Activated T-helper 17 cell treated with anti-CD3 and anti-CD28 coated beads, Interleukin-2, amount 50 U/mL, for 72 hours (primary cell): ENCODE results near the gene SUSD1. TPM values are rescaled to one million over a fixed set of nuclear protein-coding genes. Genes with fewer than 3 reads are reported as not detected.

Experiments used
- ATAC-seq: fragments of 150-1000 bp; cut with Tn5 transposase; replicated peaks from 2 replicates; pipeline ENCODE4 v1.10.0; 2021; ENCODE audit warnings: mild to moderate bottlenecking, moderate library complexity
- H3K27ac Mint-ChIP-seq: one replicate; pipeline ENCODE4 v1.8.0; 2022; ENCODE audit warnings: mixed read lengths
- H3K27me3 Mint-ChIP-seq: one replicate; pipeline ENCODE4 v1.8.0; 2022; ENCODE audit warnings: mixed read lengths
- H3K36me3 Mint-ChIP-seq: one replicate; pipeline ENCODE4 v1.8.0; 2022; ENCODE audit warnings: low read depth, mild to moderate bottlenecking, mixed read lengths
- H3K4me1 Mint-ChIP-seq: one replicate; pipeline ENCODE4 v1.8.0; 2022; ENCODE audit warnings: mixed read lengths
- H3K4me3 Mint-ChIP-seq: one replicate; pipeline ENCODE4 v1.8.0; 2022; ENCODE audit warnings: mild to moderate bottlenecking, mixed read lengths
- H3K9me3 Mint-ChIP-seq: one replicate; pipeline ENCODE4 v1.8.0; 2022; ENCODE audit warnings: mixed read lengths
- total RNA-seq, 2 donors: library from RNA; stranded (reverse); gene quantifications; one replicate each; pipeline ENCODE4 v1.2.3, GENCODE V29; 2022

Gene SUSD1
- total RNA-seq, 2 donors from 2014 or later, result 1.8 to 6.3 TPM

DNA sequence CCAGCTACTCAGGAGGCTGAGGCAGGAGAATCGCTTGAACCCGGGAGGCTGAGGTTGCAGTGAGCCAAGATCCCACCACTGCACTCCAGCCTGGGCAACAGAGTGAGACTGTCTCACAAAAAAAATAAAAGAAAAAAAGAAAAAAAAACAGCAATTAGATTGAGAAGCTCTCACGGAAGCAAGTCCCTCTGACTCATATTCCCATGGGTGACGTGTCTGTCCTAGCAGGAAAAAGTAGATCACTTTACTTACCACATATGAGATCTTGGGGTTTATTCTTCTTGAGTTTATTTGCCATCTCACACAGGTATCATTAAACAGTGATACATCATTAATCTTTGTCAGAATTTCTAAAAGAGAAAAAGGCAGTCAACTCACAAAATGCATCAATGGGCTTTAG, 62.6 kb downstream of the SUSD1 start:
- peak; percentile 54 for ATAC-seq
- Mint-ChIP-seq H3K27ac (no peak overlapping the region), H3K4me3 (no peak overlapping the region), H3K9me3 (no peaks in the 10 kb centered on the region), H3K4me1 (no peaks in the 10 kb centered on the region), H3K27me3 (no peaks in the 10 kb centered on the region), H3K36me3 (peaks cover 7% of the 10 kb centered on the region)

DNA sequence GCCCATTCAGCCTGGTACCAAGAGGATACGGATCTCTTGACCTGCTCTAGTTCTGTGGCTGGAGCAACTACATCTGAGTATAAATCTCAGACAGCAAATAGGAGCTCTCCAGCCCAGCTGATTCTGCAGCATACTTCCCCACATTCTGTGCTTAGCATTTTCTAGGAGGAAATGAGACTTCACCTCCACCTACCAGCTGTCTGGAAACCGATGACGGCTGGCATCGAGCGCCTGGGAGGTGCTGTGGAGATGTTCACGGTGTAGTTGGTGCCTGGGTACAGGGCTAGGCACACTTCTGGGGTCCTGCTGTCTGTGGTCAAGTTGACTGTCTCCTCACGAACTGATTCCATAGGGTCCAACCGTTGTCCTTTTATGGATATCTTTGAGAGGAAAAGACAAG, 63.6 kb downstream of the SUSD1 start:
- peaks cover 7% of the 10 kb centered on the region for H3K36me3 Mint-ChIP-seq
- no peaks in the 10 kb centered on the region for H3K27me3 Mint-ChIP-seq
- ATAC-seq, result no peak
- H3K4me1 Mint-ChIP-seq, result no peaks in the 10 kb centered on the region
- no peaks in the 10 kb centered on the region for H3K9me3 Mint-ChIP-seq
- H3K4me3 Mint-ChIP-seq, result no peak overlapping the region
- no peak overlapping the region for H3K27ac Mint-ChIP-seq

DNA sequence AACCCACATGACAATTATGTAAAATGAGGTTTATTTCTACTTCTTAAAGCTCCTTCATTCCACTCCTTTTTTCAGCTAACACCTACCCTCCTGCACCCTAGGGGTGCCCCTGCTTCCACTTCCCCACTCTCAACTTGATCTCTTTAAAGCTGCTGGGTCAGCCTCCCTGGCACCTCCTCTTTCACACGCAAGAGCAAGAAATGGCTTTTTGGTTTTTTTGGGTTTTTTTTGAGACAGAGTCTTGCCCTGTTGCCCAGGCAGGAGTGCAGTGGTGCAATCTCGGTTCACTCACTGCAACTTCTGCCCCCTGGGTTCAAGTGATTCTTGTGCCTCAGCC, 64.4 kb downstream of the SUSD1 start:
- no peaks in the 10 kb centered on the region for H3K9me3 Mint-ChIP-seq
- no peaks in the 10 kb centered on the region for H3K4me1 Mint-ChIP-seq
- H3K36me3 Mint-ChIP-seq, result peaks cover 7% of the 10 kb centered on the region
- no peak for ATAC-seq
- H3K4me3 Mint-ChIP-seq, result no peak overlapping the region
- peak overlapping the region; percentile 58 for H3K27ac Mint-ChIP-seq
- no peaks in the 10 kb centered on the region for H3K27me3 Mint-ChIP-seq

- H3K27me3 Mint-ChIP-seq, result no peaks in the 10 kb centered on the region
- H3K36me3 Mint-ChIP-seq, result peaks cover 8% of the 10 kb centered on the region
- H3K4me3 Mint-ChIP-seq, result no peak overlapping the region
- H3K4me1 Mint-ChIP-seq, result no peaks in the 10 kb centered on the region
- peak overlapping the region; percentile 58 for H3K27ac Mint-ChIP-seq
- no peak for ATAC-seq
- no peaks in the 10 kb centered on the region for H3K9me3 Mint-ChIP-seq
Observed at GRCh38 chr9:112110094-112110776, 64.9 kb downstream of the SUSD1 start.

- peaks cover 4% of the 10 kb centered on the region for H3K4me1 Mint-ChIP-seq
- H3K27ac Mint-ChIP-seq, result no peak overlapping the region
- no peak overlapping the region for H3K4me3 Mint-ChIP-seq
- peaks cover 10% of the 10 kb centered on the region for H3K36me3 Mint-ChIP-seq
- H3K27me3 Mint-ChIP-seq, result no peaks in the 10 kb centered on the region
- no peak for ATAC-seq
- no peaks in the 10 kb centered on the region for H3K9me3 Mint-ChIP-seq
Observed at GRCh38 chr9:112104901-112105300, 70.2 kb downstream of the SUSD1 start.

GRCh38 chr9:112104401-112104800, 70.7 kb downstream of the SUSD1 start:
- H3K9me3 Mint-ChIP-seq, result no peaks in the 10 kb centered on the region
- no peak overlapping the region for H3K4me3 Mint-ChIP-seq
- no peak for ATAC-seq
- peaks cover 10% of the 10 kb centered on the region for H3K36me3 Mint-ChIP-seq
- peaks cover 4% of the 10 kb centered on the region for H3K4me1 Mint-ChIP-seq
- no peaks in the 10 kb centered on the region for H3K27me3 Mint-ChIP-seq
- no peak overlapping the region for H3K27ac Mint-ChIP-seq

DNA sequence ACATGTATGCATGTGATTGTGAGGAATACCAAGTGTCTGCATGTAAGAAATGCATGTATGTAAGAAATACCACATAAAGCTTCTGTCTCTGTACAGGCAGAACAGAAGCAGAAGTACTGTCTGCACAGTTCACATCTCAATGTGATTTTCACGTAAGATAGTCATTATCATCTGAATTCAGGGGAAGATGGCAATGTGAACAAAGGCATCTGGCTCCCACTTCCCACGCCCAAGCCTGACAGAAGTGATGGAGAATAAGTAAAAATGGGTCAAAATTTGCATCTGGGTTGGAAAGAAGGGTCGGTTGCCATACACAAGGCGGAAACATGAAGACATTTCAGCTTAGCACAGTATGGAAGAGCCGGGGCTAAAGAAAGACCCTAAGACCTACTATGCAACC, 71.7 kb downstream of the SUSD1 start:
- H3K27ac Mint-ChIP-seq, result no peak overlapping the region
- H3K27me3 Mint-ChIP-seq, result no peaks in the 10 kb centered on the region
- no peak for ATAC-seq
- H3K9me3 Mint-ChIP-seq, result no peaks in the 10 kb centered on the region
- H3K4me1 Mint-ChIP-seq, result peaks cover 4% of the 10 kb centered on the region
- H3K36me3 Mint-ChIP-seq, result peaks cover 10% of the 10 kb centered on the region
- H3K4me3 Mint-ChIP-seq, result no peak overlapping the region

DNA sequence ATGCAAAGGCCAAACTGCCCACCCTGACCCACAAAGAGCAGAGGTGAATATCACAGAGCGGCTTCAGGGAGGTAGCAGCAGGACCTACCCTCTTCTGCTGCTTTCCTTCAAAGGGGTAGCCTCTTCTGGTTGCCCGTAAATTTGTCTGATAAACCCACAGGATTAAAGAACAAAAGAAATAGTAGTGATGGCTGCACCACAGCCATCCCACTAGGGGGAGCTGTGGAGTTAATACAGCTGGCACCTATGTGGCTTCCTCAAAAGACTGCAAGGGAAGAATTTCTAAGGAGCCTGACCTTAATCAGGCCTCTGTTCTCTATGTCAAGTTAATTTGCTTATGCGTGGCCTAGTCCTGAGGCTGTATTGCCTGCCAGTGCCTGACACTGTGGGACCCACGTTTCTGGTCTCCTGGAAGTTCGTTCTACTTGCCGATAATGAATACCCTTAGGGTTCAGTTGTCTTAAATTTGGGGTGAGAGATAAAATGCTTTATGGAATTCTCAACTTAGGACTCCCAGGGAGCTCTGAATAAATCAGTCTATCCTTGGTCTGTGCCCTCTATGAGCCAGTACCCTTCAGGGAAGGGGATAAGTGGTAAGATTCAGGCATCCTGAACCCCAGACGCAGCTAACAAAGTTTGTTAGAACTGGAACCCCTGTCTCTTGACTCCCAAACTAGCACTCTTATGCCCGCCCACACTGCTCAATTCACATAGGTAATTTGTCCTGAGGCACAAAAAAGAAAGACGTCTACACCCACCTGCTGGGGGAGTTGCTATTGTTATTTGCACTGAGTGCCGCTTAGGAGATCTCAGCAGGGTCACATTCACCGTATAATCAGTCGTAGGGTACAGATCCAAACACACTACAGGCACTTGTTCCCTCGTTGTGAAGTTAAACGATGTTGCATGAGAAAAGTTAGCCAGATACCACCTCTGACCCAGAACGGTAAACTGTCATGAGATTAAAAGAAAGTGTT, 77.1 kb downstream of the SUSD1 start:
- ATAC-seq, result peak; percentile 81
- Mint-ChIP-seq H3K9me3 (no peaks in the 10 kb centered on the region), H3K27me3 (no peaks in the 10 kb centered on the region), H3K4me3 (no peak overlapping the region), H3K36me3 (no peaks in the 10 kb centered on the region), H3K27ac (no peak overlapping the region), H3K4me1 (peaks cover 16% of the 10 kb centered on the region)

GRCh38 chr9:112094948-112095681, 80.0 kb downstream of the SUSD1 start:
- H3K27me3 Mint-ChIP-seq, result no peaks in the 10 kb centered on the region
- peaks cover 16% of the 10 kb centered on the region for H3K4me1 Mint-ChIP-seq
- no peaks in the 10 kb centered on the region for H3K9me3 Mint-ChIP-seq
- H3K4me3 Mint-ChIP-seq, result peak overlapping the region; percentile 51
- H3K36me3 Mint-ChIP-seq, result no peaks in the 10 kb centered on the region
- peak; percentile 51 for ATAC-seq
- H3K27ac Mint-ChIP-seq, result peak overlapping the region; percentile 13

DNA sequence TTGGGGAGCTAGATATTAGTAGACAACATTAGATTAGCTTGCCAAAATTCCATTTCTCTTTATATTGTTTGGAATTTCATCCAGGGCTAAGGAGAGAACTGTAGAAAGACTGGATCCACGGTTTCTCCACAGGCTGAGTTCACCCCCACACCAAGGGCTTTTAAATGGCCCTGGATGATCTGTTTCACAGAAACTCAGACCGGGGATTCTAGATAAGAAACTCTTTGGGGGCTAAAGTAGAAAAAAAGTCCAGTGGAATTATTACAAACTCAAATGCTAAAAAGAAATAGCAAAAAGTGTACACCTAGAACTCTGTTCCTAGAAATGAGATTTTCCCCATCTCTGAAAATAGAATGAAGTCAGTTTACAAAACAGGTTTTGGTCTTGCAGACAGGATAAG, 80.9 kb downstream of the SUSD1 start:
- Mint-ChIP-seq H3K4me3 (peak overlapping the region; percentile 51), H3K27ac (no peak overlapping the region), H3K4me1 (peaks cover 16% of the 10 kb centered on the region)

GRCh38 chr9:112093870-112094216, 81.3 kb downstream of the SUSD1 start:
- Mint-ChIP-seq H3K36me3 (no peaks in the 10 kb centered on the region), H3K27ac (no peak overlapping the region), H3K4me3 (peak overlapping the region; percentile 51), H3K4me1 (peaks cover 16% of the 10 kb centered on the region), H3K27me3 (no peaks in the 10 kb centered on the region), H3K9me3 (no peaks in the 10 kb centered on the region)
- peak; percentile 35 for ATAC-seq

More for the DNA sequence above, 80.9 kb downstream of the SUSD1 start:
- no peaks in the 10 kb centered on the region for H3K27me3 Mint-ChIP-seq
- H3K9me3 Mint-ChIP-seq, result no peaks in the 10 kb centered on the region
- no peaks in the 10 kb centered on the region for H3K36me3 Mint-ChIP-seq
- no peak for ATAC-seq

GRCh38 chr9:112093147-112093869, 81.8 kb downstream of the SUSD1 start:
- Mint-ChIP-seq H3K27ac (no peak overlapping the region), H3K27me3 (no peaks in the 10 kb centered on the region), H3K4me3 (peak overlapping the region; percentile 51), H3K36me3 (no peaks in the 10 kb centered on the region), H3K9me3 (no peaks in the 10 kb centered on the region), H3K4me1 (peaks cover 15% of the 10 kb centered on the region)
- no peak for ATAC-seq

DNA sequence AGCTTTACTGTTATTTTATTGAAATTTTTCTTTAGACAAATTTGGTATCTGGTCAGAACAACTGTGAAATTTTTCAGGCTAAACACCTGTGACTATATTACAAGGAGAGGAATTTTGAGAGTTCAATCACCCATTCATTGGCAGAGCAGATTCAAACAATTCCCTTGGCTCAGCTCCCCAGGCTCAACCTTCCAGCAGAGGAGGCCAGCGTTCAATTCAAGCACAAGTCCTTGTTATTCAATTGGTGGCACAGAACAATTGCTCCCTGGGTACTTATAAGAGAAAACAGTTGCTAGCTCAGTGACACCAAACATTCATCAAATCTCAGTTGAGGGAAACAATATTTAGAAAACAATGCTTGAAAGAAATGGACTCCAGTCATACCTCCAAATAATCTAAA, 83.3 kb downstream of the SUSD1 start:
- H3K27me3 Mint-ChIP-seq, result no peaks in the 10 kb centered on the region
- no peak for ATAC-seq
- H3K4me3 Mint-ChIP-seq, result no peak overlapping the region

DNA sequence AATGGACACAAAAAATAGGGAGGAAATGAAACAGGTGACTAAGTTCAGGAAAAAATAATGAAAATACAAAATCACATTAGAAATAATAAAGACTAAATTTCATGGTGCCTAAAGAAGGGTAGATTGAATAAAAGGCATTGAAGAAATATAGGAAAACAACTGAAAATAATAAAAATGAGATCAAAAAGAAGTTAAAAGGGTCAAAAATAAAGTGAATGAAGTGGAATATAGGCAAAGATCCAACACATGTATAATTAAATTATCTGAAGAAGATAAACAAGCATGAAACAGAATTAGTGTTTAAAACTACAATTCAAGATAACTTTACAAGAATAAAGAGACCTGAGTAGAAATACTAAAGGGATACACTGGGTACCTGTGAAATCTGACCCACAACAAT, 87.6 kb downstream of the SUSD1 start:
- H3K4me3 Mint-ChIP-seq, result no peak overlapping the region
- ATAC-seq, result no peak
- no peaks in the 10 kb centered on the region for H3K36me3 Mint-ChIP-seq
- H3K9me3 Mint-ChIP-seq, result no peaks in the 10 kb centered on the region
- H3K4me1 Mint-ChIP-seq, result no peaks in the 10 kb centered on the region
- no peaks in the 10 kb centered on the region for H3K27me3 Mint-ChIP-seq
- H3K27ac Mint-ChIP-seq, result no peak overlapping the region

More for the DNA sequence above, 83.3 kb downstream of the SUSD1 start:
- no peak overlapping the region for H3K27ac Mint-ChIP-seq
- H3K9me3 Mint-ChIP-seq, result no peaks in the 10 kb centered on the region
- H3K36me3 Mint-ChIP-seq, result no peaks in the 10 kb centered on the region
- H3K4me1 Mint-ChIP-seq, result peaks cover 8% of the 10 kb centered on the region
